ENCODE data around the gene C1QL4.
"Not testable (repeated sequence)": the region's sequence is repeated elsewhere in the genome, so short reads cannot be mapped to it uniquely, and the experiment has no call there.

C1QL4 gene

DNA sequence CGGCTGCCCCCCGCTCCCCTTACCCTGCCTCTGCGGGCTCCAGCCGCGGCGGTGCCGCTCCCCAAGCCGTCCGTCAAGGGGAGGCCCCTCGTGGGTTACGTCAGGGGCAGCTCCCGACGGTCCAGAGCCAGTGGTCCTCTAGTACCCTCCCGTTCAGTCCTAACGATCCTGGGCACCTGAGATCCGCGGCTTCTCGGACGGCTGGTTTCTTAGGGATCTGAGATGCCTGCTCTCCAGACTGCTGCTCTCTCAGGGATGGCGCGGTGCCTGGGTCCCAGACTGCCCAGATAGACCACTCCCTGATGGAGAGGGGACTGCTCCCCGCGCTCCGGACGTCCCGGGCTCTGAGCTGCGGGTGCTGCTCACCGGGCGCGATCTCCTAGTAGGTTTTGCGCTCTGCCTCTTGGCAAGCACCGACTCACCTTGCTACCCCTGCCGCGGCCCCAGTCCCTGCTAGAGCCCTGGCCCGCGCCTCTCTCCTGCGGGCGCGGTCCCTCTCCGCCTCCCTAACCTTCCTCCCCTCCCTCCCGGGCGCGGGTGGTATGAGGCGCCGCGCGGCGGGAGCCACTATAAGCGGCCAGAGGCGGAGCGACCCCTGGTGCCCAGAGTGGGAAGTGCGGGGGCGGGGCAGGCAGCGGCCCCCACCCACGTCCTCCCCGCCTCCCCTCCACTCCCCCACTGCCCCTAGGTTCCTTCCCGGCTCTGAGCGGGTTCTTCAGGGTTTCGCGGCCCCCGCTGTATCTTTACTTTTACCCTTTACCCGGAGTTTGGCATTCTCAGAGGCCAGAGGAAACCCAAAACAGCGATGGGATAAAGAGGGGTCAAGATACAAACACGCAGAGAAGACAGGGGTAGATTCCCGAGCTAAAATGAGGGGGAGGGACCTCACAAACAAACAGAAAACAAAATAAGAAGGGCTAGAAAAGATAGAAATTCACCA, at the start of gene C1QL4:
Gene C1QL4 (minus strand): TSS at position 544 of the 940 bp plus-strand sequence. CDS start 711 bp downstream, outside the sequence.
- TF ChIP-seq CTCF (IDR thresholded peaks at IDR 0.05; ENCODE audit: low read depth, low read length), result peak; percentile 91
- peaks cover 13% of the 10 kb centered on the region for H3K27me3 ChIP-seq (ENCODE audit: insufficient read depth, low read depth, severe bottlenecking)
- peak within 1 kb of the TSS; percentile 62 for H3K4me3 ChIP-seq (ENCODE audit: low read depth, low read length)
- no peaks in the 10 kb centered on the region for H3K9me3 ChIP-seq (ENCODE audit: severe bottlenecking)
- no peak within 1 kb of the TSS for H3K27ac ChIP-seq
- no peaks in the 10 kb centered on the region; the same call in 1 of the 2 replicates for H3K36me3 ChIP-seq
- peak; percentile 88 for DNase-seq

DNA sequence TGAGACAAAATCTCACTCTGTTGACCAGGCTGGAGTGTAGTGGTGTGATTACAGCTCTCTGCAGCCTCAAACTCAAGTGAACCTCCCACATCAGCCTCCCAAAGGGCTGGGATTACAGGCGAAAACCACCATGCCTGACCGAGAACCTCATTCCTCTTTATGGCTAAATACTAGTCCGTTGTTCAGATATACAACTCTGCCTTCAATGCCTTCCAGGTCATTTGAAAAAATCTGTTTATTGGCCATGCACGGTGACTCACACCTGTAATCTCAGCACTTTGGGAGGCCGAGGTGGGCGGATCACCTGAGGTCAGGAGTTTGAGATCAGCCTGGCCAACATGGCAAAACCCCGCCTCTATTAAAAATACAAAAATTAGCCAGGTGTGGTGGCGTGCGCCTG, 43.2 kb upstream of the C1QL4 start:
- H3K4me3 ChIP-seq (ENCODE audit: low read depth, low read length); H3K27ac ChIP-seq; DNase-seq: not testable (repeated sequence)

DNA sequence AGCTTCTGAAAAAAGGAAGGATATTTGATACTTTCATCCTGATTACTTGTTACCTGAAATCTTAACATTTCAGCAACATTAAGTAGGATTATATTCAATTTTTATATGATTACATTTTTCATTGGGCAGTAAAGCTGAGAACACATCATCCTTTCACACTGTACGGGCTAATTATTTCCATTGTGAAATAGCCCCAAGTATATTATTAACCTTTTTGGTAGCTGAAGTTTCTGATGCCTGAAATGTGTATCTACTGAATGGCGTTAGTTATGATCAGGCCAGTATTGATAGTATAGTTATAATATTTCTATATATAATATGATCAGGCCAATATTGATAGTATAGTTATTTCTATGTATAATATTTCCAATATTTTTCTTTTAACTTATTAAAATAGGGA, 40.4 kb upstream of the C1QL4 start:
- DNase-seq, result no peak
- Histone ChIP-seq H3K27ac (no peak overlapping the region), H3K27me3 (ENCODE audit: insufficient read depth, low read depth, severe bottlenecking) (no peaks in the 10 kb centered on the region), H3K36me3 (peaks cover 14% of the 10 kb centered on the region), H3K4me3 (ENCODE audit: low read depth, low read length) (no peak overlapping the region), H3K9me3 (ENCODE audit: severe bottlenecking) (no peaks in the 10 kb centered on the region)
- TF ChIP-seq CTCF (IDR thresholded peaks at IDR 0.05; ENCODE audit: low read depth, low read length), result no peak

More for the DNA sequence above, 43.2 kb upstream of the C1QL4 start:
- not testable (repeated sequence) for H3K36me3 ChIP-seq; H3K27me3 ChIP-seq (ENCODE audit: insufficient read depth, low read depth, severe bottlenecking); H3K9me3 ChIP-seq (ENCODE audit: severe bottlenecking)

GRCh38 chr12:49375406-49375805, 38.4 kb upstream of the C1QL4 start:
- Histone ChIP-seq H3K36me3 (peaks cover 24% of the 10 kb centered on the region), H3K9me3 (ENCODE audit: severe bottlenecking) (no peaks in the 10 kb centered on the region), H3K4me3 (ENCODE audit: low read depth, low read length) (no peak overlapping the region), H3K27me3 (ENCODE audit: insufficient read depth, low read depth, severe bottlenecking) (no peaks in the 10 kb centered on the region), H3K27ac (no peak overlapping the region)
- no peak for TF ChIP-seq CTCF (IDR thresholded peaks at IDR 0.05; ENCODE audit: low read depth, low read length)
- no peak for DNase-seq

DNA sequence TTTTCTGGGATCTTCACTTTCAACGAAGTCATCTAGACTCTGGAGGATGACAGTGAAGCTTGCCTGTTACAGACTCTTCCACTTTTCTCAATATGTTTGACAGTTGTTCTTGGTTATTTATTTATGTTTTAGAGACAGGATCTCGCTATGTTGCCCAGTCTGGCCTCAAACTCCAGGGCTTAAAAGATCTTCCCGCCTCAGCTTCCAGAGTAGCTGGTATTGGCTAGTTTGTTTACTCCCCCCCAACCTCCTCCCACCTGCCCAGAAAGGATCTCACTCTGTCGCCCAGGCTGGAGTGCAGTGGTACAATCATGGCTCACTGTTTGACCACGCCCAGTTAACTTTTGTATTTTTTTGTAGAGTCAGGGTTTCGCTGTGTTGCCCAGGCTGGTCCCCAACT, 33.6 kb upstream of the C1QL4 start:
- Histone ChIP-seq H3K9me3 (ENCODE audit: severe bottlenecking) (no peaks in the 10 kb centered on the region), H3K4me3 (ENCODE audit: low read depth, low read length) (no peak overlapping the region), H3K27me3 (ENCODE audit: insufficient read depth, low read depth, severe bottlenecking) (no peaks in the 10 kb centered on the region), H3K27ac (no peak overlapping the region), H3K36me3 (peaks cover 24% of the 10 kb centered on the region)
- DNase-seq, result no peak
- no peak for TF ChIP-seq CTCF (IDR thresholded peaks at IDR 0.05; ENCODE audit: low read depth, low read length)

- H3K27me3 ChIP-seq (ENCODE audit: insufficient read depth, low read depth, severe bottlenecking), result no peaks in the 10 kb centered on the region
- H3K36me3 ChIP-seq, result peaks cover 24% of the 10 kb centered on the region
- no peaks in the 10 kb centered on the region for H3K9me3 ChIP-seq (ENCODE audit: severe bottlenecking)
- TF ChIP-seq CTCF (IDR thresholded peaks at IDR 0.05; ENCODE audit: low read depth, low read length), result 0 out of 2 replicates have a peak, but pooled peaks have one; percentile 2
- DNase-seq, result peak; percentile 18
- H3K27ac ChIP-seq, result no peak overlapping the region
- no peak overlapping the region for H3K4me3 ChIP-seq (ENCODE audit: low read depth, low read length)
These were observed 32.6 kb upstream of the C1QL4 start for GRCh38 chr12:49369411-49370145.

All from WERI-Rb-1 (cell line).